ENCODE measurements around the gene RAC3. TPM values are rescaled to one million over a fixed set of nuclear protein-coding genes. Genes with fewer than 3 reads are reported as not detected.
A peak's percentile ranks its signal among the peaks of the same experiment; 100 is the strongest.

Gene RAC3
- total and polyA plus RNA-seq, 3 donors from 2014 or later, result 42.3 to 102 (median 74.3) TPM

DNA sequence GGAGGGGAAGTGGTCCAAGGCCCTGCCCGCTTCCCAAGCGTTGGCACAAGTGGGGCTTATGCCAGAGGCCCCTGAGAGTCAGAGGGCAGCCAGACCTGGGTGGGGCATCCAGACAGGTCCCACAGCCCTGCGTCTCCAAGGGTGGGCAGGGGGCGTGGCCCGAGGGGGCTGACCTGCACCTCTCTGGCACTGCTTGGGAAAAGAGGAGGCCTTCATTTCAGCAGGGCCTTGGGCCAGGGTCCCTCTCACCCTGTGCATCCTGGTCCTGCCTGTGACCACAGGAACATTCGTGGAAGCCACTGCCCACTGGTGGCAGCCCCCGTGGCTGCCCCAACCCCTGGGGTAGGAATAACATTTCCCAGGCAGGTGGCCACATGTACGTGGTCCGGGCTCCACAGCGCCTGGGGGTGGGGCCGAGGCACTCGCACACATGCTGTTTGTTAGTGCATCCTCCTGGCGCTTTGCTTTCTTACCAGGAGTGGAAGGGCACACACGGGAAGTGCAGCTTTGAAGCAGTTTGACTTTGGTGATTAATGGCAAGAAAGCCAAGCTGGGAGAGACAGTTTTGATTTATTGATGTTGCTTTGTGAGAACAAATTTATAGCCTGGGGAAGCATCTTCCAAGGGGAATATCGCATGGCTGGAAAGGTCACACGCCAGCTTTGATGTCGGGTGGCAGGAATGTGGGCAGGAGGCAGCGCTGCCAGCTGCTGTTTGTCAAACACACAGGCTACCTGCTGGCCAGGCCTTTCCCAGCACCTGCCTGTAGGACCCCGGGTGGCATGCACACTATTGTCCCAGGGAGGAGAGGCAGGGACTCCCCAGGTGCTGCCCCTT is 13.1 kb upstream of the RAC3 start:
- no peaks in the 10 kb centered on the region for H3K9me3 ChIP-seq
- intact Hi-C loops (cut with DNase I; ENCODE audit: low total_unique reads), result no loop called here
- 77 to 80% methylated on average over 10 to 19 of the region's 19 CpGs for WGBS, 2 donors
- no peak overlapping the region for H3K27ac ChIP-seq
- TF ChIP-seq CTCF (IDR thresholded peaks at IDR 0.05), result no peak
- no peak overlapping the region for H3K4me3 ChIP-seq
- no peak for DNase-seq
- H3K4me1 ChIP-seq, result peaks cover 10% of the 10 kb centered on the region
- H3K27me3 ChIP-seq, result no peaks in the 10 kb centered on the region
- no peaks in the 10 kb centered on the region for H3K36me3 ChIP-seq (ENCODE audit: low read depth, missing control alignments)

DNA sequence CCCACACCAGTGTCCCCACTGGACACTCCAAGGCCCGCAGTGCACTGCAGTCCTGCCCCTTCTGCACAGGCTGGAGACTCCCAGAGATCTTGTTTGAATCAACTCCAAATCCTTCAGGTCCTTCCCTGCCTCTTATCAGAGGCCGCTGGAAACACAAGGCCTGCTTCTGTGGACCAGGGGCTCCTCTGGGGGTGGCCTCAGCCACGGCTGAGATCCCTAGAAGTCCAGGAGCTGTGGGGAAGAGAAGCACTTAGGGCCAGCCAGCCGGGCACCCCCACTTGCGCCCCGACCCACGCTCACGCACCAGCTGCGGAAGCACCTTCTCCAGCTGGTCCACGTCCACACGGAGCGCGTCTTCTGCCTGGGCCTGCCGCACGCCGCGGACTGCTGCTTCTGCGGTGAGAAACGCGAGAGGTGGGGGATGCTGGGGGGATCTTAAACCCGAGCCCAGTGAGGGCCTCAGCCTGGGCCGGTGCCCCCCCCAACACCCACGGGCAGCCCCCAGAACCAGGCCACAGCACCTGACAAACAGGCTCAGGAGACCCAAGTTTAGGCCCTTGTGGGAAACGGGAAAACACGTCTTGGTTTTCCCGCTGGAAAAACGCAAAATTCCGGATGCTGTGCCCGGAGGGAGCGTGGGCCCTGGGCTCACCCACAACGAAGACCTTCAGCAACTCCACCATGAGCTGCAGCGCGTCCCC is 12.3 kb upstream of the RAC3 start:
- H3K36me3 ChIP-seq (ENCODE audit: low read depth, missing control alignments), result no peaks in the 10 kb centered on the region
- H3K4me1 ChIP-seq, result peaks cover 18% of the 10 kb centered on the region
- TF ChIP-seq CTCF (IDR thresholded peaks at IDR 0.05) (no peak), POLR2A (IDR thresholded peaks at IDR 0.05) (no peak)
- H3K9me3 ChIP-seq, result no peaks in the 10 kb centered on the region
- 90 to 91% methylated on average over 13 to 33 of the region's 33 CpGs for WGBS, 2 donors
- no peak overlapping the region for H3K4me3 ChIP-seq
- DNase-seq, result no peak
- no peaks in the 10 kb centered on the region for H3K27me3 ChIP-seq
- no peak overlapping the region for H3K27ac ChIP-seq
- intact Hi-C loops (cut with DNase I; ENCODE audit: low total_unique reads), result no loop called here

GRCh38 chr17:82019690-82020571 is 11.5 kb upstream of the RAC3 start:
- 75 to 76% methylated on average over 12 to 26 of the region's 34 CpGs for WGBS, 2 donors
- no peak for TF ChIP-seq POLR2A (IDR thresholded peaks at IDR 0.05)
- TF ChIP-seq CTCF (IDR thresholded peaks at IDR 0.05), result peak; percentile 32 to 71 (median 59)
- DNase-seq, result peak; percentile 58
- Histone ChIP-seq H3K27me3 (no peaks in the 10 kb centered on the region), H3K4me3 (no peak overlapping the region), H3K9me3 (no peaks in the 10 kb centered on the region), H3K4me1 (peaks cover 19% of the 10 kb centered on the region), H3K36me3 (ENCODE audit: low read depth, missing control alignments) (no peaks in the 10 kb centered on the region), H3K27ac (no peak overlapping the region)
- intact Hi-C loops (cut with DNase I; ENCODE audit: low total_unique reads), result loop anchor here (5.0 kb wide), 1 partner anchor 58 kb away; the partner anchor contains the start of gene NOTUM

GRCh38 chr17:82020572-82021106 is 10.8 kb upstream of the RAC3 start:
- WGBS, 2 donors, result 86 to 89% methylated on average over 9 to 14 of the region's 14 CpGs
- Histone ChIP-seq H3K36me3 (ENCODE audit: low read depth, missing control alignments) (no peaks in the 10 kb centered on the region), H3K4me3 (no peak overlapping the region), H3K4me1 (peaks cover 19% of the 10 kb centered on the region), H3K27ac (no peak overlapping the region), H3K27me3 (no peaks in the 10 kb centered on the region), H3K9me3 (no peaks in the 10 kb centered on the region)
- no peak for DNase-seq
- TF ChIP-seq POLR2A (IDR thresholded peaks at IDR 0.05) (no peak), CTCF (IDR thresholded peaks at IDR 0.05) (no peak)
- intact Hi-C loops (cut with DNase I; ENCODE audit: low total_unique reads), result loop anchor here (5.0 kb wide), 1 partner anchor 58 kb away; the partner anchor contains the start of gene NOTUM

Measured in testis (tissue), 3 donors.